Liver (tissue), 9 donors: Measurements from ENCODE around the gene TLE5. TPM values are rescaled to one million over a fixed set of nuclear protein-coding genes. Genes with fewer than 3 reads are reported as not detected.

ENCODE experiments used
- DNase-seq: peaks from one replicate; pipeline ENCODE4 v3.0.0-alpha.2; 2017; ENCODE audit warnings: low spot score
- H3K27ac ChIP-seq, 2 donors: one replicate each; pipeline ENCODE4 v1.7.0; 2013; ENCODE audit warnings: inconsistent platforms in 2 of 2, low read length in 2 of 2, control low read depth in 1 of 2, low read depth in 1 of 2, mild to moderate bottlenecking in 1 of 2
- H3K27me3 ChIP-seq, 4 donors: one replicate each; pipeline versions ENCODE4 v1.6.1 to v1.7.0; 2013; ENCODE audit warnings: low read length in 3 of 4, inconsistent platforms in 1 of 4, mild to moderate bottlenecking in 1 of 4, moderate library complexity in 1 of 4; ENCODE audit not compliant: control insufficient read depth in 4 of 4, insufficient read depth in 4 of 4
- H3K36me3 ChIP-seq, 4 donors: one replicate each; pipeline versions ENCODE4 v1.6.1 to v1.7.0; 2013; ENCODE audit warnings: low read length in 3 of 4, mild to moderate bottlenecking in 3 of 4, low read depth in 1 of 4, moderate library complexity in 1 of 4; ENCODE audit not compliant: control insufficient read depth in 4 of 4, insufficient read depth in 3 of 4
- H3K4me1 ChIP-seq, 4 donors: one replicate each; pipeline versions ENCODE4 v1.6.1 to v1.7.0; 2013; ENCODE audit warnings: low read length in 3 of 4, mild to moderate bottlenecking in 3 of 4, moderate library complexity in 1 of 4; ENCODE audit not compliant: control insufficient read depth in 4 of 4, insufficient read depth in 4 of 4
- H3K4me3 ChIP-seq, 3 donors: one replicate each; pipeline versions ENCODE4 v1.6.1 to v1.7.0; 2013; ENCODE audit warnings: low read length in 3 of 3, control low read depth in 1 of 3, low read depth in 1 of 3, mild to moderate bottlenecking in 1 of 3
- H3K9ac ChIP-seq, 2 donors: one replicate each; pipeline ENCODE4 v1.7.0; 2013; ENCODE audit warnings: low read length in 2 of 2, mild to moderate bottlenecking in 2 of 2, moderate library complexity in 2 of 2, control low read depth in 1 of 2, low read depth in 1 of 2
- H3K9me3 ChIP-seq, 4 donors: one replicate each; pipeline versions ENCODE4 v1.6.1 to v1.7.0; 2013; ENCODE audit warnings: low read length in 3 of 4; ENCODE audit not compliant: control insufficient read depth in 4 of 4
- ATF3 ChIP-seq: IDR thresholded peaks from 2 replicates; pipeline ENCODE4 v1.6.1; 2016; ENCODE audit warnings: antibody characterized with exemption
- FOXA1 ChIP-seq: IDR thresholded peaks from 2 replicates; pipeline ENCODE4 v1.6.1; 2016; ENCODE audit warnings: antibody characterized with exemption
- FOXA2 ChIP-seq: IDR thresholded peaks from 2 replicates; pipeline ENCODE4 v1.6.1; 2016; ENCODE audit warnings: antibody characterized with exemption
- GABPA ChIP-seq, 2 donors: IDR thresholded peaks in 1 of 2; conservative IDR thresholded peaks in 1 of 2; 2 replicates each; pipeline ENCODE4 v1.6.1; 2016; ENCODE audit warnings: antibody characterized with exemption in 2 of 2, mild to moderate bottlenecking in 1 of 2, moderate library complexity in 1 of 2
- HNF4A ChIP-seq, 2 donors: conservative IDR thresholded peaks; 2 replicates each; pipeline ENCODE4 v1.6.1; 2016; ENCODE audit warnings: antibody characterized with exemption in 2 of 2, mild to moderate bottlenecking in 2 of 2
- HNF4G ChIP-seq: IDR thresholded peaks from 2 replicates; pipeline ENCODE4 v1.6.1; 2016; ENCODE audit warnings: antibody characterized with exemption
- JUND ChIP-seq, 2 donors: IDR thresholded peaks; 2 replicates each; pipeline ENCODE4 v1.6.1; 2016; ENCODE audit warnings: antibody characterized with exemption in 2 of 2
- NR2F2 ChIP-seq: IDR thresholded peaks from 2 replicates; pipeline ENCODE4 v1.6.1; 2016; ENCODE audit warnings: antibody characterized with exemption
- RAD21 ChIP-seq, 2 donors: IDR thresholded peaks; 2 replicates each; pipeline ENCODE4 v1.6.1; 2016; ENCODE audit warnings: antibody characterized with exemption in 2 of 2, mild to moderate bottlenecking in 2 of 2
- SP1 ChIP-seq: IDR thresholded peaks from 2 replicates; pipeline ENCODE4 v1.6.1; 2018; ENCODE audit warnings: antibody characterized with exemption, mild to moderate bottlenecking
- TAF1 ChIP-seq: conservative IDR thresholded peaks from 2 replicates; pipeline ENCODE4 v1.6.1; 2016; ENCODE audit warnings: antibody characterized with exemption, mild to moderate bottlenecking
- ZBTB33 ChIP-seq: IDR thresholded peaks from 2 replicates; pipeline ENCODE4 v1.6.1; 2016; ENCODE audit warnings: antibody characterized with exemption
- WGBS: extraction: QIAGEN DNeasy Blood & Tissue Kit; methylation state at CpG from one replicate; pipeline ENCODE4 v1.1.7; 2013; 5-methylcytosine and 5-hydroxymethylcytosine counted together
- polyA plus RNA-seq, 2 donors: library from polyadenylated mRNA; stranded (reverse) in 1 of 2; unstranded in 1 of 2; fragments of 200-250 nt in 1 of 2; fragments of >200 nt in 1 of 2; fragmentation: Nextera tagmentation in 1 of 2; extraction: Ambion mirVana in 1 of 2; gene quantifications; one replicate each; pipeline versions ENCODE4 v1.2.1 to v1.2.3, GENCODE V29; 2013 to 2015
- total RNA-seq, 2 donors: library from RNA; depleted of rRNA; stranded (reverse); fragments of >200 nt; gene quantifications; one replicate each; pipeline ENCODE4 v1.2.3, GENCODE V29; 2014
- TF ChIP-seq, protein P1 (sequence below): IDR thresholded peaks from 2 replicates; pipeline ENCODE4 v1.6.1; 2016; ENCODE audit warnings: antibody characterized with exemption
- TF ChIP-seq, protein P2 (sequence below): fragments of 150-350 bp; IDR thresholded peaks from 2 replicates; pipeline ENCODE4 v1.5.1; 2017; ENCODE audit warnings: improper control_type of control experiment, low read depth, low read length; ENCODE audit not compliant: missing input control
- TF ChIP-seq, protein P3 (sequence below): IDR thresholded peaks from 2 replicates; pipeline ENCODE4 v1.6.1; 2016; ENCODE audit warnings: antibody characterized with exemption, mild to moderate bottlenecking
- donor health status: healthy.
- donor health status: healthy.
- donor health status: healthy.
- donor health status: healthy.
- donor health status: healthy.

The TLE5 gene
- total and polyA plus RNA-seq, 4 donors: 47.2 to 166 (median 54.9) TPM

DNA sequence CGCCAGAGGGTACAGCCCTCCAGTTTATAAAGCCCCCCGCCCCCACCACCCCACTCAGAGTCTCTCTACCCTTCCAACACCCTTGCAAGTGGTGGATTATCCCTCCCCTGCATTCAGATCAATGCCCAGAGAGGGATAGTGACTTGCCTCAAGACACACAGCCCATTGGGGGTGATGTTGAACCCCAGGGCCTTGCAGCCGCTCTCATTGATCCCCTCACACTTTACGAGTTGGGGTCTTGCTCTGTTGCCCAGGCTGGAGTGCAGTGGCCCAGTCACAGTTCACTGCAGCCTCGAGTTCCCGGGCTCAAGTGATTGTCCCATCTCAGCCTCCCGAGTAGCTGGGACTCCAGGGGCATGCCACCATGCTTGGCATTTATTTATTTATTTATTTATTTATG lies 44.4 kb downstream of the TLE5 start:
- DNase-seq: no peak
- Histone ChIP-seq H3K4me3 (no peak overlapping the region), H3K36me3 (peaks cover 0 to 4% (median 0%) of the 10 kb centered on the region in 4 donors), H3K9ac (no peak overlapping the region), H3K4me1 (no peaks in the 10 kb centered on the region), H3K27me3 (no peaks in the 10 kb centered on the region), H3K27ac (no peak overlapping the region), H3K9me3 (no peaks in the 10 kb centered on the region)
- 98% methylated on average over 7 of the region's 7 CpGs for WGBS
- no peak for TF ChIP-seq HNF4G
- no peak for TF ChIP-seq HNF4A (conservative IDR thresholded peaks at IDR 0.05)
- no peak for TF ChIP-seq GABPA (IDR thresholded peaks at IDR 0.05 in 1 of 2, conservative IDR thresholded peaks at IDR 0.05 in 1 of 2)
- no peak for TF ChIP-seq RAD21 (IDR thresholded peaks at IDR 0.05)
- TF ChIP-seq, protein P1, sequence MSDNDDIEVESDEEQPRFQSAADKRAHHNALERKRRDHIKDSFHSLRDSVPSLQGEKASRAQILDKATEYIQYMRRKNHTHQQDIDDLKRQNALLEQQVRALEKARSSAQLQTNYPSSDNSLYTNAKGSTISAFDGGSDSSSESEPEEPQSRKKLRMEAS: no peak

DNA sequence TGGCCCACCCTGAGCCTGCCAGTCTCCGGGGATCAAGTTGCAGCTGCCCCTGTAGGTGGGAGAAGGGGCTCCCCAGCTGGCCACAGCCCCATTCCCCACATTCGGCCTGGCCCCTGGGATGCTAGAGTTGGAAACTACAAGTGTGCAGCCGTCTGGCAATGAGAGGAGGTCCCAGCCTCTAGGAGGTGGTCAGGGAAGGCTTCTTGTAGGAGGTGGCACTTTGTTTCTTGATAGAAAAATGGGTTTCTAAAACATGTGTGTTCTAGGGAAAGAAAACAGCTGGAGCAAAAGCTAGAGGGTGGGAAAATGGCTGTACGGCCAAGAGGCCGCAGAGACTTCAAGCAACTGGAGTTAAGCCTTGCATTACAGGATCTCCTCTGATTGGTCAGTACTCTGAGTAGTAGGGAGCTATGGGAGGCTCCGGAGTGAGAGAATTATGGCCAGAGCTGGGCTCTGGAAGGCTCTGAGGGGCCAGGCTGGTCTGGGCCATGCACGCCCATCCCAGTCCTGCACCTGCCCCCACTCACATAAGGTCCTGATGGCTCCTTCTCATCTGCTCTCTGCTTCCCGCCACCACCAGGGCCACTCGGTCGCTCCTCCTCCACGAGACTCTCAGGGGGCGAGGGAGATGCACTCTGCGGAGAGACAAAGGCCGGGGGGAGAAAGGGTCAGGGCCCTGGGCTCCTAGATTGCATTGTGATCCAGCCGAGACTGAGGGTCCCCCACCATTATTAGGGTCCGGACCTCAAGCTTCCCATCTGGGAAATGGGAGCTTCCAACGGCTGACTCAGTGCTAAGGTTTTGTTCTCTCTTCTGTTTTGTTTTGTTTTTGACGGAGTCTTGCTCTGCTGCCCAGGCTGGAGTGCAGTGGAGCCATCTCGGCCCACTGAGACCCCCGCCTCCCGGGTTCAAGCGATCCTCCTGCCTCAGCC lies 46.9 kb downstream of the TLE5 start:
- no peak for DNase-seq
- H3K9ac ChIP-seq: no peak overlapping the region
- H3K27ac ChIP-seq: no peak overlapping the region
- WGBS: 95% methylated on average over 22 of the region's 22 CpGs
- no peaks in the 10 kb centered on the region for H3K27me3 ChIP-seq
- peaks cover 0 to 13% (median 0%) of the 10 kb centered on the region in 4 donors for H3K36me3 ChIP-seq
- no peak overlapping the region for H3K4me3 ChIP-seq
- no peaks in the 10 kb centered on the region for H3K4me1 ChIP-seq
- H3K9me3 ChIP-seq: no peaks in the 10 kb centered on the region
- TF ChIP-seq GABPA (IDR thresholded peaks at IDR 0.05 in 1 of 2, conservative IDR thresholded peaks at IDR 0.05 in 1 of 2) (no peak), JUND (IDR thresholded peaks at IDR 0.05) (no peak), RAD21 (IDR thresholded peaks at IDR 0.05) (no peak), HNF4A (conservative IDR thresholded peaks at IDR 0.05) (no peak), TAF1 (no peak), FOXA2 (no peak), ZBTB33 (no peak), NR2F2 (no peak), SP1 (no peak), ATF3 (no peak), HNF4G (no peak), FOXA1 (no peak)
- TF ChIP-seq, protein P2, sequence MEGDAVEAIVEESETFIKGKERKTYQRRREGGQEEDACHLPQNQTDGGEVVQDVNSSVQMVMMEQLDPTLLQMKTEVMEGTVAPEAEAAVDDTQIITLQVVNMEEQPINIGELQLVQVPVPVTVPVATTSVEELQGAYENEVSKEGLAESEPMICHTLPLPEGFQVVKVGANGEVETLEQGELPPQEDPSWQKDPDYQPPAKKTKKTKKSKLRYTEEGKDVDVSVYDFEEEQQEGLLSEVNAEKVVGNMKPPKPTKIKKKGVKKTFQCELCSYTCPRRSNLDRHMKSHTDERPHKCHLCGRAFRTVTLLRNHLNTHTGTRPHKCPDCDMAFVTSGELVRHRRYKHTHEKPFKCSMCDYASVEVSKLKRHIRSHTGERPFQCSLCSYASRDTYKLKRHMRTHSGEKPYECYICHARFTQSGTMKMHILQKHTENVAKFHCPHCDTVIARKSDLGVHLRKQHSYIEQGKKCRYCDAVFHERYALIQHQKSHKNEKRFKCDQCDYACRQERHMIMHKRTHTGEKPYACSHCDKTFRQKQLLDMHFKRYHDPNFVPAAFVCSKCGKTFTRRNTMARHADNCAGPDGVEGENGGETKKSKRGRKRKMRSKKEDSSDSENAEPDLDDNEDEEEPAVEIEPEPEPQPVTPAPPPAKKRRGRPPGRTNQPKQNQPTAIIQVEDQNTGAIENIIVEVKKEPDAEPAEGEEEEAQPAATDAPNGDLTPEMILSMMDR: no peak
- TF ChIP-seq, protein P3, sequence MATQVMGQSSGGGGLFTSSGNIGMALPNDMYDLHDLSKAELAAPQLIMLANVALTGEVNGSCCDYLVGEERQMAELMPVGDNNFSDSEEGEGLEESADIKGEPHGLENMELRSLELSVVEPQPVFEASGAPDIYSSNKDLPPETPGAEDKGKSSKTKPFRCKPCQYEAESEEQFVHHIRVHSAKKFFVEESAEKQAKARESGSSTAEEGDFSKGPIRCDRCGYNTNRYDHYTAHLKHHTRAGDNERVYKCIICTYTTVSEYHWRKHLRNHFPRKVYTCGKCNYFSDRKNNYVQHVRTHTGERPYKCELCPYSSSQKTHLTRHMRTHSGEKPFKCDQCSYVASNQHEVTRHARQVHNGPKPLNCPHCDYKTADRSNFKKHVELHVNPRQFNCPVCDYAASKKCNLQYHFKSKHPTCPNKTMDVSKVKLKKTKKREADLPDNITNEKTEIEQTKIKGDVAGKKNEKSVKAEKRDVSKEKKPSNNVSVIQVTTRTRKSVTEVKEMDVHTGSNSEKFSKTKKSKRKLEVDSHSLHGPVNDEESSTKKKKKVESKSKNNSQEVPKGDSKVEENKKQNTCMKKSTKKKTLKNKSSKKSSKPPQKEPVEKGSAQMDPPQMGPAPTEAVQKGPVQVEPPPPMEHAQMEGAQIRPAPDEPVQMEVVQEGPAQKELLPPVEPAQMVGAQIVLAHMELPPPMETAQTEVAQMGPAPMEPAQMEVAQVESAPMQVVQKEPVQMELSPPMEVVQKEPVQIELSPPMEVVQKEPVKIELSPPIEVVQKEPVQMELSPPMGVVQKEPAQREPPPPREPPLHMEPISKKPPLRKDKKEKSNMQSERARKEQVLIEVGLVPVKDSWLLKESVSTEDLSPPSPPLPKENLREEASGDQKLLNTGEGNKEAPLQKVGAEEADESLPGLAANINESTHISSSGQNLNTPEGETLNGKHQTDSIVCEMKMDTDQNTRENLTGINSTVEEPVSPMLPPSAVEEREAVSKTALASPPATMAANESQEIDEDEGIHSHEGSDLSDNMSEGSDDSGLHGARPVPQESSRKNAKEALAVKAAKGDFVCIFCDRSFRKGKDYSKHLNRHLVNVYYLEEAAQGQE: no peak
- TF ChIP-seq, protein P1: no peak
